Right atrium auricular region (tissue), 2 donors: Measurements from ENCODE around the gene CCDC175. TPM values are rescaled to one million over a fixed set of nuclear protein-coding genes. Genes with fewer than 3 reads are reported as not detected.

Experiments used
- DNase-seq: peaks from one replicate; pipeline ENCODE4 v3.0.0-alpha.2; 2019; ENCODE audit warnings: low spot score
- H3K27ac ChIP-seq, 2 donors: fragments of 200-600 bp; sonication (generic); 1 replicate in 1 of 2; 2 replicates in 1 of 2; pipeline ENCODE4 v1.5.1; 2016 to 2019
- H3K27me3 ChIP-seq, 2 donors: fragments of 200-600 bp; sonication (generic); one replicate each; pipeline versions ENCODE4 v1.5.1 to v1.6.0; 2017 to 2019
- H3K36me3 ChIP-seq: fragments of 200-600 bp; sonication (generic); one replicate; pipeline ENCODE4 v1.5.1; 2016
- H3K4me1 ChIP-seq, 2 donors: fragments of 200-600 bp; sonication (generic); one replicate each; pipeline versions ENCODE4 v1.5.1 to v1.6.0; 2017 to 2019
- H3K4me3 ChIP-seq, 2 donors: fragments of 200-600 bp; sonication (generic); 1 replicate in 1 of 2; 2 replicates in 1 of 2; pipeline ENCODE4 v1.5.1; 2017 to 2019; ENCODE audit warnings: mild to moderate bottlenecking in 1 of 2, moderate library complexity in 1 of 2
- H3K9me3 ChIP-seq, 2 donors: fragments of 200-600 bp; sonication (generic); one replicate each; pipeline ENCODE4 v1.5.1; 2019
- total RNA-seq, 2 donors: library from RNA; depleted of rRNA; stranded (reverse); fragments of >200 nt; gene quantifications; one replicate each; pipeline ENCODE4 v1.1.0, GENCODE V29; 2016
- TF ChIP-seq, protein P1 (sequence below), 2 donors: fragments of 200-600 bp; sonication (generic); IDR thresholded peaks; one replicate each; pipeline ENCODE4 v1.5.1; 2019; ENCODE audit warnings: antibody characterized with exemption in 2 of 2

CCDC175 gene
- total RNA-seq, 2 donors from 2014 or later, result not detected

DNA sequence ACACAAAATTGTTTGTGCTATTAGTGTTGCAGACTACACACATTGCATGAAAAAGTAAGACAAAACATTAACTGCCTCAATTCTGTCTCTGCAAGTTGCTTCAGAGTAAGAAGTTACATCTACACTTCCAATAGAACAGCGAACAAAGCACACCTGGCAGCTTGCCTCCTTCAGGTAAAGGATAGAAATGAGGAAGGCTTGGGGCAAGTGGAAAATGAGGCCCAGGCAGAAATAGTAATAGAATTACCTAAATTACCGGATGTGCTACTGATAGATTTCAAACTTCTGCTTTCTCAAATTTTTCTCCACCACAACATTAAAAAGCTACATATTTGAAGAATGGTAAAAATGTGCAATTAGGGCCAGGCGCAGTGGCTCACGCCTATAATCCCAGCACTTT, 37.7 kb downstream of the CCDC175 start:
- DNase-seq, result no peak
- TF ChIP-seq, protein P1, sequence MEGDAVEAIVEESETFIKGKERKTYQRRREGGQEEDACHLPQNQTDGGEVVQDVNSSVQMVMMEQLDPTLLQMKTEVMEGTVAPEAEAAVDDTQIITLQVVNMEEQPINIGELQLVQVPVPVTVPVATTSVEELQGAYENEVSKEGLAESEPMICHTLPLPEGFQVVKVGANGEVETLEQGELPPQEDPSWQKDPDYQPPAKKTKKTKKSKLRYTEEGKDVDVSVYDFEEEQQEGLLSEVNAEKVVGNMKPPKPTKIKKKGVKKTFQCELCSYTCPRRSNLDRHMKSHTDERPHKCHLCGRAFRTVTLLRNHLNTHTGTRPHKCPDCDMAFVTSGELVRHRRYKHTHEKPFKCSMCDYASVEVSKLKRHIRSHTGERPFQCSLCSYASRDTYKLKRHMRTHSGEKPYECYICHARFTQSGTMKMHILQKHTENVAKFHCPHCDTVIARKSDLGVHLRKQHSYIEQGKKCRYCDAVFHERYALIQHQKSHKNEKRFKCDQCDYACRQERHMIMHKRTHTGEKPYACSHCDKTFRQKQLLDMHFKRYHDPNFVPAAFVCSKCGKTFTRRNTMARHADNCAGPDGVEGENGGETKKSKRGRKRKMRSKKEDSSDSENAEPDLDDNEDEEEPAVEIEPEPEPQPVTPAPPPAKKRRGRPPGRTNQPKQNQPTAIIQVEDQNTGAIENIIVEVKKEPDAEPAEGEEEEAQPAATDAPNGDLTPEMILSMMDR (IDR thresholded peaks at IDR 0.05), result no peak
- H3K27me3 ChIP-seq, result no peaks in the 10 kb centered on the region

DNA sequence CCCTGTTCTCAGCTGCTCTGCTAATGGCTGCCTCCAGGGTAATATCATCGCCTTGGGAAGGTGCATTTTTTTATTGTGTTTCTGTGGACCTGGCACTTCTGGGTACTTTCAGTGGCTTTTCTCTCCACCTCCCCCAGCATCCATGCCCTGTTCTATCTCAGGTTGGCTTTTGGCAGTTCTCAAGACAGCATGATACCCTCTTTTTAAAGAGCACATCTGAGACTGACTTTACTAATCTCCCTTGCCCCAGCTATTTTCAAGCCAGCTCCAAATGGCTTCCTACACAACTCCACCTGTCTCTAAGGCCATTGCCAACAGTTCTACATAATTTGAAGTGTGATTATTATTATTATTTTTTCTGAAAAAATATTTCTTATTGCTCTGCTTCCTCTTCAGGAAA, 39.1 kb downstream of the CCDC175 start:
- no peak overlapping the region for H3K4me3 ChIP-seq
- H3K4me1 ChIP-seq, result no peaks in the 10 kb centered on the region
- TF ChIP-seq, protein P1 (IDR thresholded peaks at IDR 0.05), result no peak
- no peak overlapping the region for H3K27ac ChIP-seq
- H3K9me3 ChIP-seq, result no peaks in the 10 kb centered on the region
- H3K36me3 ChIP-seq, result no peaks in the 10 kb centered on the region
- no peak for DNase-seq
- H3K27me3 ChIP-seq, result no peaks in the 10 kb centered on the region

More for the DNA sequence above, 37.7 kb downstream of the CCDC175 start:
- no peak overlapping the region for H3K4me3 ChIP-seq
- H3K9me3 ChIP-seq, result no peaks in the 10 kb centered on the region
- no peaks in the 10 kb centered on the region for H3K36me3 ChIP-seq
- no peak overlapping the region for H3K27ac ChIP-seq
- H3K4me1 ChIP-seq, result no peaks in the 10 kb centered on the region

DNA sequence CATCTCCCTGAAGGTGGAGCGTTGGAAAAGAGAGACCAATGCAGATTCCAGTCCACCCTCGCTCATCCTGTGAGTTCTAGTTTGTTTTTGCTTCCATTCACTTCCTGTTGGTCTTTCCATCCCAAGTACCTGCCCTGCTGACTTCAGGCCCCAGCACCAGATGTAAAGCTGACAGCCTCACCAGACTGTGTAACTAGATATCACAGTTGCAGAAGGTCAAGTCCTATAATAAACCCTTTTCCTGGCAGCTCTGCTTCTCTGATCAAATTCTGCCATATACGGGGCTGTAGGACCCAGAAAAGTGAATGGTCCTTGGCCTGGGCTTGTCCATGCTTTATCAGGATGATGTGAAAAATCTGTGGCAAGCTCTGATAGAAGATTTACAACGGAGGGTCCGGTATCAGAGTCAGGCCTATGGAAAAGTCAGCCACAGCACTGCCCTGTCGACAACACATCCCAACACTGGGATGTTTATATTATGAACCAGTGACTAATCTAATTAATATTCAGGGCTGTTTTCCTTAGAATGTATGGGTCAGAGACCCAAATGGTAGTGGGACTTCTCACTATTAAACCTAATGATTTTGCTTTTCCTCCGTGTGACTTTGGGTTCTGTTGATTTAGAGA, 42.1 kb downstream of the CCDC175 start:
- H3K4me1 ChIP-seq, result no peaks in the 10 kb centered on the region
- no peaks in the 10 kb centered on the region for H3K27me3 ChIP-seq
- H3K4me3 ChIP-seq, result no peak overlapping the region
- no peaks in the 10 kb centered on the region for H3K9me3 ChIP-seq
- TF ChIP-seq, protein P1 (IDR thresholded peaks at IDR 0.05), result no peak
- no peak for DNase-seq
- H3K36me3 ChIP-seq, result no peaks in the 10 kb centered on the region
- no peak overlapping the region for H3K27ac ChIP-seq

DNA sequence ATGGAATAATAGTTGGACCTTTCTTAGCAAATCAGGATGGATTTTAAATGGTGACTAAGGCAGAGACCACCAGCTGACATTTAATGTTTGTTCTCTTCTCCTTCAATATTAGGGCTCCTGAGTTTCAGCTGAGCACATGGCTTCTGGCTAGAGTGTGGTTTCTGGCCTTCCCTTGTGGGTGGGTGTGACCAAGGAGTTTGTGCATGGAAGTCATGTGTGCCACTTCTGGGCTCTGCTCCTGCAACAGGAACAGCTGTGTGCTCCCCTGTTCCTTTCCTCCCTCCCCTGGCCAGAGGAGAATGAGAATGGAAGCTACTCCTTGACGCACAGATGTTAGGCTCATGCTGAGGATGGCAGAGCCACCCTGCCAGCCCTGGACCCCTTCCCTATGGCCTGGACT, 44.2 kb downstream of the CCDC175 start:
- Histone ChIP-seq H3K4me3 (no peak overlapping the region), H3K4me1 (no peaks in the 10 kb centered on the region), H3K36me3 (no peaks in the 10 kb centered on the region), H3K27ac (no peak overlapping the region), H3K27me3 (no peaks in the 10 kb centered on the region), H3K9me3 (no peaks in the 10 kb centered on the region)
- no peak for DNase-seq
- TF ChIP-seq, protein P1 (IDR thresholded peaks at IDR 0.05), result no peak

DNA sequence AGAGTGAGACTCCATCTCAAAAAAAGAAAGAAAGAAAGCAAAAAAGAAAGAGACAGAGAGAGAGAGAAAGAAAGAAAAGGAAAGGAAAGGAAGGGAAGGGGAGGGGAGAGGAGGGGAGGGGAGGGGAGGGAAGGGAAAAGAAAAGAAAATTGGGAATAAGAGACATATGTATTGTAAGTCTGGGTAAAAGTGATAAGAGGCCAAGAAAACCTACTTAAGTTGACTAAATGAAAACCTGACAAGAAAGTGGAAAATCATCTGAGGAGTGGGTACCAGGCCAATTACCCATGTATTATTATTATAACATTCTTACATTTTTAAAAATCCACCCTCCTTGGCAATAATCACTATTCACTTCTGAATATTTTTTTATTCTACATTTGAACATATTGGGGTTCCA, 46.3 kb downstream of the CCDC175 start:
- no peak for DNase-seq
- no peaks in the 10 kb centered on the region for H3K27me3 ChIP-seq
- H3K36me3 ChIP-seq, result no peaks in the 10 kb centered on the region
- no peaks in the 10 kb centered on the region for H3K9me3 ChIP-seq
- TF ChIP-seq, protein P1 (IDR thresholded peaks at IDR 0.05), result no peak
- H3K27ac ChIP-seq, result no peak overlapping the region
- H3K4me1 ChIP-seq, result no peaks in the 10 kb centered on the region
- no peak overlapping the region for H3K4me3 ChIP-seq

DNA sequence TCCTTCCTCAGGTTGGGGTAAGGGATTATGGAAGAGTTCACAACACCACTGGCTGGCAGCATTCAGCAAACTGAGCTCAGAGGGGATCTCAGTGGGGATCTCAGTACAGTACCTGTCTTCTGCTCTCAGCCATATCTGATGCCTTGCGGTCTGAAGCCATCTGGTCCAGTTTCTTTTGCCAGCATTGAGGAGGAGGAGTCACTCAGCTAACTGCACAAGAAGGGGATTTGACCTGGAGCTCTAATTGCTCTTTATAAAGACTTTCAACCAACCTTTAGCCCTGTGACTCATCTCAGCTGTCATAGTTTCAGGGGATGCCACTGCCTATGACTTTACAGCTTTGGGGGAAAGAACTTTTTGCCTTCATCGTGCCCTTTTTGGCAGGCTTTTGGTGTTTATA, 47.4 kb downstream of the CCDC175 start:
- TF ChIP-seq, protein P1 (IDR thresholded peaks at IDR 0.05), result no peak
- Histone ChIP-seq H3K27me3 (no peaks in the 10 kb centered on the region), H3K4me1 (no peaks in the 10 kb centered on the region), H3K9me3 (no peaks in the 10 kb centered on the region), H3K4me3 (no peak overlapping the region), H3K27ac (no peak overlapping the region), H3K36me3 (no peaks in the 10 kb centered on the region)
- DNase-seq, result no peak
